Astrocyte (in vitro differentiated cells and primary cell): Measurements from ENCODE around the gene HFE. TPM values are rescaled to one million over a fixed set of nuclear protein-coding genes. Genes with fewer than 3 reads are reported as not detected.
A peak's percentile ranks its signal among the peaks of the same experiment; 100 is the strongest.

Source experiments
- DNase-seq: peaks from one replicate; pipeline ENCODE4 v3.0.0-alpha.2; 2010; ENCODE audit warnings: low read depth
- FAIRE-seq: peaks from 2 replicates; lab custom pipeline; 2011; peaks lifted over from hg19 to GRCh38; lab: Jason Lieb, UNC
- H2AFZ ChIP-seq: 2 replicates; pipeline ENCODE4 v1.6.0; 2012; ENCODE audit warnings: low read depth, low read length, inconsistent platforms
- H3K27ac ChIP-seq: 2 replicates; pipeline ENCODE4 v1.5.1; 2011; ENCODE audit warnings: low read depth, low read length, inconsistent platforms
- H3K27me3 ChIP-seq: 2 replicates; pipeline ENCODE4 v1.6.0; 2011; ENCODE audit warnings: low read length, inconsistent platforms; ENCODE audit not compliant: insufficient read depth
- H3K36me3 ChIP-seq: 2 replicates; pipeline ENCODE4 v1.5.1; 2011; ENCODE audit warnings: low read length, inconsistent platforms; ENCODE audit not compliant: insufficient read depth
- H3K4me1 ChIP-seq: 2 replicates; pipeline ENCODE4 v1.5.1; 2011; ENCODE audit warnings: low read length, inconsistent platforms; ENCODE audit not compliant: insufficient read depth
- H3K4me2 ChIP-seq: 2 replicates; pipeline ENCODE4 v1.6.0; 2012; ENCODE audit warnings: low read length, inconsistent platforms
- H3K4me3 ChIP-seq: 2 replicates; pipeline ENCODE4 v1.5.1; 2011; ENCODE audit warnings: low read depth, mild to moderate bottlenecking, low read length, inconsistent platforms; ENCODE audit not compliant: insufficient read depth
- H3K79me2 ChIP-seq: 2 replicates; pipeline ENCODE4 v1.6.0; 2012; ENCODE audit warnings: mild to moderate bottlenecking, low read length, inconsistent platforms; ENCODE audit not compliant: insufficient read depth
- H3K9ac ChIP-seq: 2 replicates; pipeline ENCODE4 v1.6.0; 2012; ENCODE audit warnings: mild to moderate bottlenecking, low read length, inconsistent platforms
- H3K9me3 ChIP-seq: 2 replicates; pipeline ENCODE4 v1.5.1; 2012; ENCODE audit warnings: low read depth, mild to moderate bottlenecking, low read length, inconsistent platforms; ENCODE audit not compliant: insufficient read depth
- H4K20me1 ChIP-seq: 2 replicates; pipeline ENCODE4 v1.6.0; 2012; ENCODE audit warnings: low read length, inconsistent platforms; ENCODE audit not compliant: insufficient read depth
- H3K27ac Mint-ChIP-seq: one replicate; pipeline ENCODE4 v1.8.0; 2021; ENCODE audit warnings: mild to moderate bottlenecking, mixed read lengths; ENCODE audit not compliant: unreplicated experiment
- H3K27me3 Mint-ChIP-seq: one replicate; pipeline ENCODE4 v1.8.0; 2021; ENCODE audit warnings: low read depth, mixed read lengths; ENCODE audit not compliant: unreplicated experiment
- H3K36me3 Mint-ChIP-seq: one replicate; pipeline ENCODE4 v1.8.0; 2021; ENCODE audit warnings: low read depth, mixed read lengths; ENCODE audit not compliant: unreplicated experiment
- H3K4me1 Mint-ChIP-seq: one replicate; pipeline ENCODE4 v1.8.0; 2021; ENCODE audit warnings: low read depth, mixed read lengths; ENCODE audit not compliant: unreplicated experiment
- H3K4me3 Mint-ChIP-seq: one replicate; pipeline ENCODE4 v1.8.0; 2021; ENCODE audit warnings: mild to moderate bottlenecking, moderate library complexity, mixed read lengths; ENCODE audit not compliant: unreplicated experiment
- H3K9me3 Mint-ChIP-seq: one replicate; pipeline ENCODE4 v1.8.0; 2021; ENCODE audit warnings: mild to moderate bottlenecking, mixed read lengths; ENCODE audit not compliant: unreplicated experiment
- CTCF ChIP-seq: IDR thresholded peaks from 2 replicates; pipeline ENCODE4 v1.5.1; 2011; ENCODE audit warnings: low read depth, mild to moderate bottlenecking, inconsistent platforms, low read length, moderate library complexity; ENCODE audit not compliant: insufficient read depth
- EZH2 ChIP-seq: IDR thresholded peaks from 2 replicates; pipeline ENCODE4 v1.6.1; 2012; ENCODE audit warnings: mild to moderate bottlenecking, low read length, inconsistent platforms; ENCODE audit not compliant: insufficient read depth
- total RNA-seq: library from RNA; stranded (reverse); gene quantifications from 2 replicates; pipeline ENCODE4 v1.2.1, GENCODE V29; 2021

Gene HFE
- total RNA-seq, 1 donor from 2014 or later: 5.7 TPM

GRCh38 chr6:26120807-26121140, 33.5 kb downstream of the HFE start:
- no peak for TF ChIP-seq CTCF
- no peak for TF ChIP-seq EZH2

GRCh38 chr6:26121141-26122004, 34.1 kb downstream of the HFE start:
- H3K36me3 ChIP-seq: no peaks in the 10 kb centered on the region
- Mint-ChIP-seq H3K36me3 (peaks cover 8% of the 10 kb centered on the region), H3K27ac (peak overlapping the region; percentile 100), H3K27me3 (no peaks in the 10 kb centered on the region), H3K9me3 (peaks cover 2% of the 10 kb centered on the region), H3K4me3 (peak overlapping the region; percentile 100), H3K4me1 (peaks cover 10% of the 10 kb centered on the region)
- H3K9ac ChIP-seq: no peak overlapping the region
- H3K4me1 ChIP-seq: peaks cover 7% of the 10 kb centered on the region
- TF ChIP-seq CTCF (no peak), EZH2 (no peak)
- peaks cover 24% of the 10 kb centered on the region for H3K79me2 ChIP-seq
- no peaks in the 10 kb centered on the region for H3K9me3 ChIP-seq
- FAIRE-seq (no peak), DNase-seq (peak; percentile 49)
- H3K4me3 ChIP-seq: no peak overlapping the region
- peaks cover 23% of the 10 kb centered on the region for H4K20me1 ChIP-seq
- H3K4me2 ChIP-seq: peak overlapping the region; percentile 42
- H3K27me3 ChIP-seq: no peaks in the 10 kb centered on the region
- H2AFZ ChIP-seq: no peak overlapping the region
- no peak overlapping the region for H3K27ac ChIP-seq

More at GRCh38 chr6:26120807-26121140, 33.5 kb downstream of the HFE start:
- peak overlapping the region; percentile 42 for H3K4me2 ChIP-seq
- Mint-ChIP-seq H3K27me3 (no peaks in the 10 kb centered on the region), H3K36me3 (peaks cover 3% of the 10 kb centered on the region), H3K9me3 (peaks cover 2% of the 10 kb centered on the region), H3K27ac (peak overlapping the region; percentile 100), H3K4me1 (peaks cover 10% of the 10 kb centered on the region), H3K4me3 (peak overlapping the region; percentile 100)
- H2AFZ ChIP-seq: no peak overlapping the region
- FAIRE-seq: no peak
- H3K27ac ChIP-seq: no peak overlapping the region
- no peaks in the 10 kb centered on the region for H3K27me3 ChIP-seq
- no peaks in the 10 kb centered on the region for H3K36me3 ChIP-seq
- peaks cover 18% of the 10 kb centered on the region for H3K79me2 ChIP-seq
- H3K4me1 ChIP-seq: peaks cover 6% of the 10 kb centered on the region
- no peak for DNase-seq
- H4K20me1 ChIP-seq: peaks cover 17% of the 10 kb centered on the region
- no peak overlapping the region for H3K4me3 ChIP-seq
- H3K9me3 ChIP-seq: no peaks in the 10 kb centered on the region
- no peak overlapping the region for H3K9ac ChIP-seq

- Histone ChIP-seq H4K20me1 (peaks cover 28% of the 10 kb centered on the region), H3K79me2 (peaks cover 30% of the 10 kb centered on the region), H3K27ac (no peak overlapping the region), H3K9me3 (no peaks in the 10 kb centered on the region), H3K4me1 (peaks cover 10% of the 10 kb centered on the region), H3K9ac (peak overlapping the region; percentile 92), H3K27me3 (no peaks in the 10 kb centered on the region), H2AFZ (no peak overlapping the region), H3K36me3 (no peaks in the 10 kb centered on the region), H3K4me2 (peak overlapping the region; percentile 86), H3K4me3 (peak overlapping the region; percentile 87)
- Mint-ChIP-seq H3K4me1 (peaks cover 10% of the 10 kb centered on the region), H3K27me3 (no peaks in the 10 kb centered on the region), H3K9me3 (peaks cover 2% of the 10 kb centered on the region), H3K27ac (peak overlapping the region; percentile 100), H3K4me3 (peak overlapping the region; percentile 100), H3K36me3 (peaks cover 11% of the 10 kb centered on the region)
- FAIRE-seq (no peak), DNase-seq (no peak)
- TF ChIP-seq CTCF (no peak), EZH2 (no peak)
Measured at GRCh38 chr6:26122005-26122388, 34.8 kb downstream of the HFE start.
